GM21367 (cell line): Measurements from ENCODE around the gene USP7.
"Not testable (repeated sequence)": the region's sequence is repeated elsewhere in the genome, so short reads cannot be mapped to it uniquely, and the experiment has no call there.

Source experiments
- ATAC-seq: cut with Tn5 transposase; IDR thresholded peaks from one replicate; pipeline ENCODE4 v1.9.1; 2021; ENCODE audit not compliant: unreplicated experiment

The USP7 gene

GRCh38 chr16:8975039-8975438 lies 11.3 kb upstream of the USP7 start:
- no peak for ATAC-seq

DNA sequence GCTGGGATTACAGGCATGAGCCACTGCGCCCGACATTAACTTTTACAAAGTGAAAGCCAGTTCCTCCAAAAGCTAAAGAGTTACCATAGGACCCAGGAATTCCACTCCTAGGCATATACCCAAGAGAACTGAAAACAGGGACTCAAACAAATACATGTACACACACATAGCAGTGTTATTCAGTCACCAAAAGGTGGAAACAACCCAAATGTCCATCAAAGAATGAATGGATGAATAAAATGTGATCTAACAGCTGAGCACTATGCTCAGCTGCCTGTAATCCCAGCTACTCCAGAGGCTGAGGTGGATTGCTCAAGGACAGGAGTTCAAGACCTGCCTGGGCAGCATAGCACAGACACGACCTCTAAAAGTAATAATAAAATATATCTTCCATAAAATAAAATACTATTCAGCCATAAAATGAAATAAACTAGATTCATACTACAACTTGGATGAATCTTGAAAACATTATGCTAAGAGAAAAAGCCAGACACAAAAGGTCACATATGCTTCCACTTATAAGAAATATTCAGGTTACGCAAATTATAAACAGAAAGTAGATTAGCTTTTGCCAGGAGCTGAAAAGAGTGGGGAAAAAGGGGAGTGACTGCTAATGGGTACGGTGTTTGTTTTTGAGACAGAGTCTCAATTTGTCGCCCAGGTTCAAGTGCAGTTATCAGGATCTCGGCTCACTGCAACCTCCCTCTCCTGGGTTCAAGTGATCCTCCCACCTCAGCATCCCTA lies 9.3 kb upstream of the USP7 start:
- ATAC-seq, result no peak

DNA sequence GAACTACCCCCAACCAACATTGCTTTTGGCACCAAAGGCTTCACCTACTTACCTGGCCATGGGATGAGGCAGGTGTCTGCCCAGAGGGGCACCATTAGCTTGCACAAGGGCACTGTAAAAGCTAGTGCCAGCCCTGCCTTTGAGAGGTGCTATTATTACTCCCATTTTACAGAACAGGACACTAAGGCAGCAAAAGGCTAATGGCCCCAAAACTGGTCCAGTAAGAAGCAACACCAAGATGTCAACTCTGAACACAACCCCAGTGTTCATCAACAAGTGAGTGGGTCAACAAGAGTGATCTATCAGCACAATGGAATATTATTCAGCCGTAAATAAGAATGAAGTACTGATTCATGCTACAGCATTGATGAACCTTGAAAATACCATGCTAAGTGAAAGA lies 7.7 kb upstream of the USP7 start:
- ATAC-seq, result no peak

DNA sequence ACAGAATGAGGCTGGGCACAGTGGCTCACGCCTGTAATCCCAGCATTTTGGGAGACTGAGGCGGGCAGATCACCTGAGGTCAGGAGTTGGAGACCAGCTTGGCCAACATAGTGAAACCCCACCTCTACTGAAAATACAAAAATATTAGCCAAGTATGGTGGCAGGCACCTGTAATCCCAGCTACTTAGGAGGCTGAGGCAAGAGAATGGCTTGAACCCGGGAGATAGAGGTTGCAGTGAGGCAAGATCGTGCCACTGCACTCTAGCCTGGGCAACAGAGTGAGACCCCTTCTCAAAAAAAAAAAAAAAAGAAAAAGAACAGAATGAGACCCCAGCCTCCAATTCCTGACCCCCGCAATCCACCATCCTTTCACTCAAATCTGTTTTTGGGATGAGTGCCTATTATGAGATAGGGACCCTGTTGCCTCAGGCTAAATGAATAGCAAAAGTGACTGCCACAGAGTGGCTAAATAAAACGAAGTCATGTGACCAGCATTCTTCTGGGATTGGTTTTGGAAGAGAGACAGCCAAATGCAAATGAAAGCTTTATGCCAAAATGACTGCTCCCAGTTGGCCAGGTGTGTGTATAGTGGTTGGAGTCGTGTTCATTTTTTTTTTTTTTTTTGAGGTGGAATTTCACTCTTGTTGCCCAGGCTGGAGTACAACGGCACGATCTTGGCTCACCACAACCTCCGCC lies 5.6 kb upstream of the USP7 start:
- not testable (repeated sequence) for ATAC-seq

DNA sequence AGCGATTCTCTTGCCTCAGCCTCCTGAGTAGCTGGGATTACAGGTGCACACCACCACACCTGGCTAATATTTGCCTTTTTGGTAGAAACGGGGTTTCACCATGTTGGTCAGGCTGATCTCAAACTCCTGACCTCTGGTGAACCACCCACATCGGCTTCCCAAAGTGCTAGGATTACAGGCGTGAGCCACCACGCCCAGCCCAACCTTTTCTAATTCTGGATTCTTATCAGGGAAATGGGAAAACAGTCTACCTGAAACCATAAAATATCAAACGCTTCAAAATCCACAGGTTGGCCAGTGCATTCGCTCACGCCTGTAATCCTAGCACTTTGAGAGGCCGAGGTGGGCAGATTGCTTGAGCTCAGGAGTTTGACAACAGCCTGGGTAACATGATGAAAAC lies 4.3 kb upstream of the USP7 start:
- not testable (repeated sequence) for ATAC-seq

DNA sequence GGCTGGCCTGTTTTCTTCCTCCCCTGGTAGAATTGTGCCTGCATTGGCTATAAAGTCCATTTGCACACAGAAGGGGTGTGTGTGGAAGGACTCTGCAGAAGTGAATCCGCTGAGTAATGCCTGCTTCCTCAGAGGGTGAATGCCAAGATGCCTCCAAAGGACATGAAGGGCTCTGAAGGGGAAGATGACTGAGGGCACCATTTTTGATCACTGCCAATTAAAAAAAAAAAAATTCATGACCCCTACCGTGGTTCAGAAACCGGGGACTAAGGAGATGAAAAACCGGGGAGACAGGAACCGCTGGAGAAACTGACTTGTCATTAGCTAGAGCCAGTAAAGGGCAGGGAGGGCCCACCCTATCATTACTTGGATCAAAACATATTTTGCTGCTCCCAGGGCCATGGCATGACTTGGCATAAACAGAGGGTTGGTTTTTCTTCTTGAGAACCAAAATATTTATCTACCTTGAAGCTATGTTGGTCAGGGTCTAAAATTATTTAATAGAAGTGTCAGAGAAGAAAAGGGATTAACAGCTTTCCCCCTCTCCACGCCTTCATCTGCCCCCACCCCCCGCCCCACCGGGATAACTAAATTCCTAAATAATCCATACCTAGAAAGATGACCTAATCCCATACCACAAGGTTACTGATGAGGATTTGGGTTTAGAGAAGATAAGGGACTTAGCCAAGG lies 3.6 kb upstream of the USP7 start:
- ATAC-seq, result no peak

GRCh38 chr16:8966817-8967131 lies 3.1 kb upstream of the USP7 start:
- ATAC-seq, result no peak

- ATAC-seq, result no peak
These were observed 756 bp upstream of the USP7 start for GRCh38 chr16:8964462-8964861.

DNA sequence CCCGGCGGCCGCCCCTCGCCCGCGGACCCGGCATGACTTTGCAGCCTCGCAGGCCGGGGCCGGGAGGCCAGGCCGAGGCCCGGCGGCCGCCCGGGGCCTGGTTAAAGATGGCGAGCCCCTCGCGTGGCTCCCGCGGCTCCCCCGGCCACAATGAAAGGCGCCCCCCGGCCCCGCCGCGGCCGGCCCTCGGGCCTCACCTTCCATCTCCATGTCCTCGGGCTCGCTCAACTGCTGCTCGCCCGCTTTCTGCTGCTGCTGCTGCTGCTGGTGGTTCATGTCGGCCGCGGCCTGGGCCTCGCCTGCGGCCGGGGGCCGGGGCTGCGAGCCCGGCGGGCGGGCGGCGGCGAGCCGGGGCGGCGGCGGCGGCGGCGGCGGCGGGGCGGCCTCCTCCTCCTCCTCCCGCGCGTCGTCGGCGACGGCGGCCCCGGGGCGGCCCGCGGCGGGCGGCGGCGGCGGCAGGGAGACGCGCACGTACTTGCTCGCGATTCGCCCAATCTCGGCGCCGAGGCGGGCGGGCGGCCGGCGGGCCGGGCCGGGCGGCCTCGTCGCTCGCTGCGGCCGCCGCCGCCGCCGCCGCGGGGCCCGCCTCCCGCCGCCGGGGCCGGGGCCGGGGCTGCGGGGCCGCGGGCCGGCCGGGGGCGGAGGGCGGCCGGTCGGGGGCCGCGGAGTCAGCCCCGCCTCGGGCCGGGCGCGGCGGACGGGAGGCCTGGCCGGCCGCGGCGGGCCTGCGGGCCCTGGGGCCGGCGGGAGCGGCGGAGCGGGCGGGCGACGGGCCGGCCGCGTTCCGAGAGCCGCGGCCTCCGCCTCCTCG lies 491 bp downstream of the USP7 start:
- ATAC-seq, result no peak

GRCh38 chr16:8962393-8963009 lies 1.2 kb downstream of the USP7 start:
- ATAC-seq, result no peak

DNA sequence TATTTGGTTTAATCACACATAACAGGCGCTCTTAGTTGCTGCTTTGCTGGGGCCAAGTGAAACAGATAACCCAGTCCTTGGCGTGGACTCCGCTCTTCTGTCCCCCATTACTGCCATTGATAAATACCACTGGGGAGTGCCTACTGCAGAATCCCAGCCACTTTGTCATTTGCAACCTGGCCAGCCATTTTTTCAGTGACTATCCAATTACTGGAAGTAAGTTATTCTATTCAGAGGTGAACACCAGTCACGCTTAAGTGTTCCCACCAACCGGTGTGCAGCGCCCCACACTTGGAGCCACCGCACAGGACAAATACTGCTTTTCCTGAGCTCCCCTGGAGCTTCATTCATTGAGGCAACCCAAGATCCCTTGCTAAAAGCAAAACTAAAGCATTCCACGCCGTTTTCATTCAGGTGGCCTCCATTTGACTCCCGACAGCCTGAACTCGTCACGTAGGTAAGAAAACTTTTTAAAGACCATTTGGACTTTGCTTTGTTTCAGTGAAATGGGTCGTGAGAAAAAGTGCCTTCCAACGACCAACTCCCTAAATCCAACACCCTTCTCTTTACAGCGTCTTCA lies 1.8 kb downstream of the USP7 start:
- ATAC-seq, result no peak

DNA sequence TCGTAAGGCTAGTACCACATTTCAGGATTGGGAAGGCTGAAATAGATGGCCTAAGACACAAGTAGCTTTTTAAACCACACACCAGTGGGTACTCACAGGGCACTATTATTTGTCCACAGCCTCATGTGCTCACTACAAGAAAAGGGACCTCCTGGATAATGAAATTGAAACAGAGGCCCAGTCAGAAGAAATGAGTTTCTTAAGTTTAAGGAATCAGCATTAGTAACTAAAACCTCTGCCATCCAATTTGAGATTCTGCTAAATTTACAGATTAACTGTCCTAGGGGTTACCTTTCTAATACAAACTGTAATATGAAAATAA lies 3.0 kb downstream of the USP7 start:
- no peak for ATAC-seq

- ATAC-seq, result no peak
These were observed 3.6 kb downstream of the USP7 start for GRCh38 chr16:8959921-8960787.

DNA sequence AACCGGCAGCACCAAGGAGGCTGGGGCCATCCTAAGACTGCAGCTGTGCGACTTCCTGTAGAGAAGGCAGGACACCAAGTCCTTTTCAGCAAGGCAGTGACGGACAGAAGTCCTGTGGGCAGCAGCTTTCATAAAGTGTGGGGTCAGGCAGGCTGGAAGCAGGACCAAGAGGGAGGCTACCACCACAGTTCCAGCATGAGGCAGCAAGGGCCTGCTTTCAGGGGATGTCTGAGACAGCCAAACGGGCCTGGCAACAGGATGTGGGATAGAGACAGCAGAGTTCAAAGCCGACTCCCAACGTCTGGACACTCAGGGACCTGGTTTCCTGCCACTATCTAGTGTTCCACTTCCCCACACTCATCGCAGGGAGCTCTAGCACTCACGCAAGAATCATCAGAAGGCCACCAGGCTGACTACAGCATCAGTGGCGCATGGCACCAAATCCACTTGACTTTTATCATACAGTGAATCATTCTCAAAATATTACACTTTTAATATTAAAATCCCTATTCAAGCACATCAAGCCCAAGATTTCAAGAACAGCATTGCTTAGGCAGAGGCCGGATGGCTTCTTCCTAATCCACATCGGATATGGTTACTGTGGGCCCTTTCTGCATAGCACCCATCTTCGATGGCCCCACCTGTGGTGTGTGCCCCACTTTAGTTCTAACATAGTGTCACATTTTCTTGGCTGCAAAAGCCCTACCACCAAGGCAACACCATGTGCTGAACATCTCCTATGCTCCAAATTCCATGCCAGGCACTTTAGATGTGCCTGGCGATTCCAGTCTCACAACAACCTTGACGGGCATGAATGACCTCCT lies 5.2 kb downstream of the USP7 start:
- no peak for ATAC-seq

DNA sequence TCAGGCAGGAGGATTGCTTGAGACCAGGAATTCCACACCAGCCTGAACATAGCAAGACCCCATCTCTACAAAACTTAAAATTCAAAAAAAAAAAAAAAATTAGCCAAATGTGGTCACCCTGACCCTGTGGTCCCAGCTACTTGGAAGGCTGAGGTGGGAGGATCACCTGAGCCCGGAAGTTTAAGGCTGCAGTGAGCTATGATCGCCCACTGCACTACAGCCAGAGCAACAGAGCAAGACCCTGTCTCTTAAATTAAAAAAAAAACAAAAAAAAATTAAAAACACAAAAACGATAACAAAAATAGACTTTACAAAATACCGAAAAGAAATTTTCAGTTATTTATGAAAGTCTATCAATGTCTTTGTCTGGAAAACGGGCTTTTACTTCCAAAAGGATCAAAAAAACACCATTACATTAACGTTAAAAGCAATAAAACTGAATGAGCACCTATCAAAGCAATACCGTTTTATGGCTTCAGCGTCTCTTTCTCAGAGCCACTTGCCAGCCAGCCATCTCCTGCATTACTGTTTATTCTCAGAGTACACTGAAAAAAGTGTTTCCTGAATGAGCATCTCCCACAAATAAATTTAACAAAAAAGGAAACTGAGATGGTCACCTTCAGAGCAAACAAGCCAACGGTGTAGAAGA lies 6.1 kb downstream of the USP7 start:
- ATAC-seq, result no peak

DNA sequence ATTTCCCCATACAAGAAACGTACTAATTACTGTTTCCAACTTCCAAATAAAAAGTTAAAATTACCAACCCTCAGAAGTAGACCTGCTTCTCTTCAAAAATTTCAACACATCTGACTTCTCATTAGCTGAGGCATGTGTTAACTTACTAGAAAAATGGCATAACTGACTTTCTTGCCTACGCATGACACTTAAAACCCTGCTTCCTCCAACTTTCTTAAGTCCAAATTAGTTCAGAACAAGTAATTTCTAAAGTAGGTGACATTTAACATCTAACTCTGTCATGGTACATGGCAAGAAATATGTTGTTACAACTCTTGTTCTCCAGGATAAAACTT lies 6.7 kb downstream of the USP7 start:
- ATAC-seq, result no peak

GRCh38 chr16:8956265-8957062 lies 7.2 kb downstream of the USP7 start:
- no peak for ATAC-seq

GRCh38 chr16:8955828-8956227 lies 7.9 kb downstream of the USP7 start:
- ATAC-seq, result no peak
